ENCODE data around the gene DUOX1. TPM values are rescaled to one million over a fixed set of nuclear protein-coding genes. Genes with fewer than 3 reads are reported as not detected.
A peak's percentile ranks its signal among the peaks of the same experiment; 100 is the strongest.

The DUOX1 gene
- total and polyA plus RNA-seq, 2 of the 13 experiments (the other 11 are each of a cell fraction or from before 2014, with no cell fraction given), result 0.03 TPM; not detected in 1

GRCh38 chr15:45118131-45118588 is 11.6 kb upstream of the DUOX1 start (continued):
- TF ChIP-seq SIX1 (CRISPR knock-in tag; IDR thresholded peaks at IDR 0.05; ENCODE audit: borderline replicate concordance), result peak; percentile 97
- no peak for TF ChIP-seq FOXK1 (CRISPR knock-in tag; IDR thresholded peaks at IDR 0.05; ENCODE audit: borderline replicate concordance, low read depth)
- no peak for TF ChIP-seq MLLT10 (CRISPR knock-in tag; IDR thresholded peaks at IDR 0.05)
- peak; percentile 68; the same call in 1 of the 2 replicates for TF ChIP-seq KAT8 (CRISPR knock-in tag; IDR thresholded peaks at IDR 0.05)
- TF ChIP-seq ZNF800 (CRISPR knock-in tag; IDR thresholded peaks at IDR 0.05), result no peak
- TF ChIP-seq SOX6 (IDR thresholded peaks at IDR 0.05), result no peak
- TF ChIP-seq SOX6 (CRISPR knock-in tag; IDR thresholded peaks at IDR 0.05), result no peak
- TF ChIP-seq NCOR1 (IDR thresholded peaks at IDR 0.05; ENCODE audit: borderline replicate concordance, low read length), result no peak
- no peak for TF ChIP-seq ZNF589 (CRISPR knock-in tag; conservative IDR thresholded peaks at IDR 0.05)
- no peak for TF ChIP-seq ZNF34 (CRISPR knock-in tag; IDR thresholded peaks at IDR 0.05; ENCODE audit: borderline replicate concordance)
- 0 out of 2 replicates have a peak, but pooled peaks have one; percentile 40 for TF ChIP-seq MEF2D (CRISPR knock-in tag; IDR thresholded peaks at IDR 0.05)
- TF ChIP-seq ZBTB43 (CRISPR knock-in tag; conservative IDR thresholded peaks at IDR 0.05), result no peak
- no peak for TF ChIP-seq FUBP1 (CRISPR knock-in tag; IDR thresholded peaks at IDR 0.05; ENCODE audit: borderline replicate concordance)
- TF ChIP-seq CHD4 (IDR thresholded peaks at IDR 0.05; ENCODE audit: borderline replicate concordance, low read length), result no peak
- peak; percentile 94 for TF ChIP-seq SIX4 (CRISPR knock-in tag; IDR thresholded peaks at IDR 0.05)
- TF ChIP-seq ZBTB46 (CRISPR knock-in tag; IDR thresholded peaks at IDR 0.05; ENCODE audit: borderline replicate concordance), result no peak
- TF ChIP-seq ATF6 (CRISPR knock-in tag; conservative IDR thresholded peaks at IDR 0.05), result no peak
- TF ChIP-seq HDAC6 (IDR thresholded peaks at IDR 0.05; ENCODE audit: low read depth, low read length), result no peak
- no peak for TF ChIP-seq SRY (CRISPR knock-in tag; IDR thresholded peaks at IDR 0.05)
- no peak; the same call in 1 of the 2 replicates for TF ChIP-seq MEIS2 (CRISPR knock-in tag; IDR thresholded peaks at IDR 0.05)
- no peak for TF ChIP-seq ZNF263 (CRISPR knock-in tag; IDR thresholded peaks at IDR 0.05)
